Naive thymus-derived CD8-positive, alpha-beta T cell (primary cell): ENCODE data around the gene PKNOX2. TPM values are rescaled to one million over a fixed set of nuclear protein-coding genes. Genes with fewer than 3 reads are reported as not detected.
A peak's percentile ranks its signal among the peaks of the same experiment; 100 is the strongest.

ENCODE experiments used
- ATAC-seq, 2 donors: fragments of 150-1000 bp; cut with Tn5 transposase in 1 of 2; sonication (Bioruptor Pico), chemical (Tn5 transposase) in 1 of 2; 1 replicate in 1 of 2; 2 replicates in 1 of 2; pipeline ENCODE4 v1.10.0; 2021; ENCODE audit warnings: mild to moderate bottlenecking in 2 of 2, moderate library complexity in 2 of 2
- POLR2A ChIA-PET: fragments of 350-600 bp; sonication (Branson Sonifier 250); formaldehyde crosslinking; loops from one replicate; lab custom pipeline; 2021; ENCODE audit warnings: antibody characterized with exemption; lab: Charles Lee
- DNase-seq, 10 donors: peaks; one replicate each; pipeline versions ENCODE4 v3.0.0 to v3.0.0-alpha.2; 2020 to 2022
- H3K27ac Mint-ChIP-seq, 10 donors: one replicate each; pipeline ENCODE4 v1.8.0; 2020 to 2022; ENCODE audit warnings: mild to moderate bottlenecking in 10 of 10, mixed read lengths in 10 of 10, moderate library complexity in 4 of 10, inconsistent platforms in 1 of 10
- H3K27me3 Mint-ChIP-seq, 5 donors: one replicate each; pipeline ENCODE4 v1.8.0; 2021 to 2022; ENCODE audit warnings: mixed read lengths in 5 of 5
- H3K36me3 Mint-ChIP-seq, 3 donors: one replicate each; pipeline ENCODE4 v1.8.0; 2020 to 2022; ENCODE audit warnings: mixed read lengths in 3 of 3, mild to moderate bottlenecking in 2 of 3, inconsistent platforms in 1 of 3
- H3K4me1 Mint-ChIP-seq, 4 donors: one replicate each; pipeline ENCODE4 v1.8.0; 2021 to 2022; ENCODE audit warnings: mixed read lengths in 4 of 4
- H3K4me3 Mint-ChIP-seq, 10 donors: one replicate each; pipeline ENCODE4 v1.8.0; 2020 to 2022; ENCODE audit warnings: mild to moderate bottlenecking in 10 of 10, mixed read lengths in 10 of 10, moderate library complexity in 6 of 10, inconsistent platforms in 1 of 10
- H3K9me3 Mint-ChIP-seq, 9 donors: one replicate each; pipeline ENCODE4 v1.8.0; 2020 to 2022; ENCODE audit warnings: mixed read lengths in 9 of 9, mild to moderate bottlenecking in 3 of 9, inconsistent platforms in 1 of 9, moderate library complexity in 1 of 9
- polyA plus RNA-seq, 3 donors: library from polyadenylated mRNA; unstranded; fragments of 300-500 nt; fragmentation: Illumina TruSeq; gene quantifications; one replicate each; pipeline ENCODE4 v1.2.3, GENCODE V29; 2021
- total RNA-seq, 8 experiments: library from RNA in 2 of 8; stranded (reverse) in 2 of 8; gene quantifications; one replicate each; pipeline ENCODE4 v1.2.3 and lab custom pipeline; 2021 to 2026

PKNOX2 gene
- total and polyA plus RNA-seq, 5 experiments from 2014 or later: not detected

GRCh38 chr11:125268611-125269010 lies 104.1 kb downstream of the PKNOX2 start:
- POLR2A ChIA-PET: no interaction called here
- Mint-ChIP-seq H3K36me3 (no peaks in the 10 kb centered on the region), H3K27ac (no peak overlapping the region), H3K9me3 (no peaks in the 10 kb centered on the region), H3K27me3 (peaks cover 10 to 62% (median 42%) of the 10 kb centered on the region in 5 donors), H3K4me1 (no peaks in the 10 kb centered on the region), H3K4me3 (no peak overlapping the region)
- DNase-seq (no peak), ATAC-seq (no peak)

- Mint-ChIP-seq H3K4me1 (no peaks in the 10 kb centered on the region), H3K27ac (no peak overlapping the region), H3K27me3 (peaks cover 9 to 48% (median 30%) of the 10 kb centered on the region in 5 donors), H3K9me3 (no peaks in the 10 kb centered on the region), H3K4me3 (no peak overlapping the region), H3K36me3 (no peaks in the 10 kb centered on the region)
- no peak for DNase-seq
- no peak for ATAC-seq
- POLR2A ChIA-PET: no interaction called here
Measured at GRCh38 chr11:125270106-125270505, 105.6 kb downstream of the PKNOX2 start.

- Mint-ChIP-seq H3K9me3 (no peaks in the 10 kb centered on the region), H3K4me3 (no peak overlapping the region), H3K27ac (no peak overlapping the region), H3K27me3 (peaks cover 7 to 42% (median 26%) of the 10 kb centered on the region in 5 donors), H3K36me3 (no peaks in the 10 kb centered on the region), H3K4me1 (no peaks in the 10 kb centered on the region)
- POLR2A ChIA-PET: no interaction called here
- DNase-seq (no peak), ATAC-seq (no peak)
Measured at GRCh38 chr11:125270711-125271110, 106.2 kb downstream of the PKNOX2 start.

GRCh38 chr11:125271483-125272091 lies 107.0 kb downstream of the PKNOX2 start:
- ATAC-seq (no peak), DNase-seq (no peak)
- no peaks in the 10 kb centered on the region for H3K4me1 Mint-ChIP-seq
- H3K36me3 Mint-ChIP-seq: no peaks in the 10 kb centered on the region
- H3K4me3 Mint-ChIP-seq: no peak overlapping the region
- POLR2A ChIA-PET: no interaction called here
- no peak overlapping the region for H3K27ac Mint-ChIP-seq
- no peaks in the 10 kb centered on the region for H3K9me3 Mint-ChIP-seq
- peaks cover 7 to 38% (median 23%) of the 10 kb centered on the region in 5 donors for H3K27me3 Mint-ChIP-seq

- Mint-ChIP-seq H3K9me3 (no peaks in the 10 kb centered on the region), H3K4me1 (no peaks in the 10 kb centered on the region), H3K27me3 (peaks cover 4 to 33% (median 20%) of the 10 kb centered on the region in 5 donors), H3K36me3 (no peaks in the 10 kb centered on the region), H3K27ac (no peak overlapping the region), H3K4me3 (no peak overlapping the region)
- DNase-seq (no peak), ATAC-seq (no peak)
- POLR2A ChIA-PET: no interaction called here
Measured at GRCh38 chr11:125272092-125272491, 107.5 kb downstream of the PKNOX2 start.

- POLR2A ChIA-PET: no interaction called here
- H3K27ac Mint-ChIP-seq: peak overlapping the region in 1 of 10 donors; percentile 55
- no peak for DNase-seq
- H3K27me3 Mint-ChIP-seq: peaks cover 1 to 26% (median 15%) of the 10 kb centered on the region in 5 donors
- no peaks in the 10 kb centered on the region for H3K36me3 Mint-ChIP-seq
- H3K9me3 Mint-ChIP-seq: no peaks in the 10 kb centered on the region
- H3K4me3 Mint-ChIP-seq: no peak overlapping the region
- ATAC-seq: no peak
- H3K4me1 Mint-ChIP-seq: no peaks in the 10 kb centered on the region
Measured at GRCh38 chr11:125272821-125273220, 108.3 kb downstream of the PKNOX2 start.

GRCh38 chr11:125273519-125274000 lies 109.0 kb downstream of the PKNOX2 start:
- Mint-ChIP-seq H3K9me3 (no peaks in the 10 kb centered on the region), H3K27me3 (peaks cover 1 to 21% (median 16%) of the 10 kb centered on the region in 5 donors), H3K4me3 (no peak overlapping the region), H3K4me1 (no peaks in the 10 kb centered on the region), H3K36me3 (no peaks in the 10 kb centered on the region), H3K27ac (no peak overlapping the region)
- POLR2A ChIA-PET: no interaction called here
- DNase-seq: no peak
- ATAC-seq: no peak

GRCh38 chr11:125274309-125274708 lies 109.8 kb downstream of the PKNOX2 start:
- no peak overlapping the region for H3K27ac Mint-ChIP-seq
- no peaks in the 10 kb centered on the region for H3K36me3 Mint-ChIP-seq
- no peaks in the 10 kb centered on the region for H3K4me1 Mint-ChIP-seq
- peaks cover 0 to 19% (median 15%) of the 10 kb centered on the region in 5 donors for H3K27me3 Mint-ChIP-seq
- DNase-seq (no peak), ATAC-seq (no peak)
- no peaks in the 10 kb centered on the region for H3K9me3 Mint-ChIP-seq
- POLR2A ChIA-PET: no interaction called here
- no peak overlapping the region for H3K4me3 Mint-ChIP-seq

- ATAC-seq (no peak), DNase-seq (no peak)
- no peaks in the 10 kb centered on the region for H3K9me3 Mint-ChIP-seq
- H3K4me3 Mint-ChIP-seq: no peak overlapping the region
- peaks cover 0 to 19% (median 15%) of the 10 kb centered on the region in 5 donors for H3K27me3 Mint-ChIP-seq
- H3K36me3 Mint-ChIP-seq: no peaks in the 10 kb centered on the region
- no peaks in the 10 kb centered on the region for H3K4me1 Mint-ChIP-seq
- POLR2A ChIA-PET: no interaction called here
- H3K27ac Mint-ChIP-seq: no peak overlapping the region
Measured at GRCh38 chr11:125274774-125275173, 110.2 kb downstream of the PKNOX2 start.

GRCh38 chr11:125275905-125276618 lies 111.5 kb downstream of the PKNOX2 start:
- ATAC-seq: no peak
- POLR2A ChIA-PET: no interaction called here
- H3K9me3 Mint-ChIP-seq: no peaks in the 10 kb centered on the region
- H3K4me3 Mint-ChIP-seq: no peak overlapping the region
- H3K36me3 Mint-ChIP-seq: no peaks in the 10 kb centered on the region
- H3K4me1 Mint-ChIP-seq: no peaks in the 10 kb centered on the region
- peaks cover 0 to 19% (median 14%) of the 10 kb centered on the region in 5 donors for H3K27me3 Mint-ChIP-seq
- DNase-seq: no peak
- no peak overlapping the region for H3K27ac Mint-ChIP-seq

GRCh38 chr11:125276619-125276976 lies 112.0 kb downstream of the PKNOX2 start:
- ATAC-seq: no peak
- peaks cover 0 to 17% (median 11%) of the 10 kb centered on the region in 5 donors for H3K27me3 Mint-ChIP-seq
- no peaks in the 10 kb centered on the region for H3K9me3 Mint-ChIP-seq
- POLR2A ChIA-PET: no interaction called here
- no peaks in the 10 kb centered on the region for H3K36me3 Mint-ChIP-seq
- no peak for DNase-seq
- no peaks in the 10 kb centered on the region for H3K4me1 Mint-ChIP-seq
- no peak overlapping the region for H3K4me3 Mint-ChIP-seq
- no peak overlapping the region for H3K27ac Mint-ChIP-seq

GRCh38 chr11:125279676-125280418 lies 115.3 kb downstream of the PKNOX2 start:
- POLR2A ChIA-PET: no interaction called here
- no peak for ATAC-seq

GRCh38 chr11:125280646-125281045 lies 116.1 kb downstream of the PKNOX2 start:
- Mint-ChIP-seq H3K36me3 (no peaks in the 10 kb centered on the region), H3K4me1 (no peaks in the 10 kb centered on the region), H3K9me3 (no peaks in the 10 kb centered on the region), H3K27ac (no peak overlapping the region), H3K27me3 (peaks cover 0 to 13% (median 2%) of the 10 kb centered on the region in 5 donors), H3K4me3 (no peak overlapping the region)
- POLR2A ChIA-PET: no interaction called here
- ATAC-seq (no peak), DNase-seq (no peak)

More at GRCh38 chr11:125279676-125280418, 115.3 kb downstream of the PKNOX2 start:
- H3K9me3 Mint-ChIP-seq: no peaks in the 10 kb centered on the region
- H3K27me3 Mint-ChIP-seq: peaks cover 0 to 13% (median 2%) of the 10 kb centered on the region in 5 donors
- H3K4me1 Mint-ChIP-seq: no peaks in the 10 kb centered on the region
- DNase-seq: no peak
- no peak overlapping the region for H3K4me3 Mint-ChIP-seq
- H3K36me3 Mint-ChIP-seq: no peaks in the 10 kb centered on the region
- H3K27ac Mint-ChIP-seq: no peak overlapping the region
